ENCODE results near the gene ASIC5. TPM values are rescaled to one million over a fixed set of nuclear protein-coding genes. Genes with fewer than 3 reads are reported as not detected.

ASIC5 gene
- total RNA-seq, 6 experiments from 2014 or later: not detected

DNA sequence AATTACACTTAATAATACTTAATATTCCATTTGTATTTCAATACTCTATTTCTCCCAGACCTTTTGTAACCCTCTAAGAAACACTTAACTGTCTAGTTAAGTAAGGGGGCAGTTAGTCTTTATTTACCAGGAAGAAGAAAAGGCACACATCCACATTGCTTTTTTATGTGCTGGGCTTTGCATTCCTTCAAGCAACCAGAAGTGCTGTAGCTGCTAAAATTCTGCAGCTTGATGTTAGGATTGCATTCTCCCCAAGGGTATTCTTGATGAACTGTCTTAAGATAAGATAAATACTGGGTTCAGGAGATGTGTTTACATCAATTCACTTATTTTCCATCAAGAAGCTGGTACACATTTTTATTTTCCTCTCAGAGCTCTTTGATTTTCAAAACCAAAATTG lies 24.0 kb downstream of the ASIC5 start:
- Histone ChIP-seq H3K27ac (no peak overlapping the region), H3K27me3 (no peaks in the 10 kb centered on the region), H3K4me1 (no peaks in the 10 kb centered on the region), H3K4me3 (no peak overlapping the region), H3K9me3 (no peaks in the 10 kb centered on the region), H3K36me3 (no peaks in the 10 kb centered on the region)
- TF ChIP-seq, protein P1, sequence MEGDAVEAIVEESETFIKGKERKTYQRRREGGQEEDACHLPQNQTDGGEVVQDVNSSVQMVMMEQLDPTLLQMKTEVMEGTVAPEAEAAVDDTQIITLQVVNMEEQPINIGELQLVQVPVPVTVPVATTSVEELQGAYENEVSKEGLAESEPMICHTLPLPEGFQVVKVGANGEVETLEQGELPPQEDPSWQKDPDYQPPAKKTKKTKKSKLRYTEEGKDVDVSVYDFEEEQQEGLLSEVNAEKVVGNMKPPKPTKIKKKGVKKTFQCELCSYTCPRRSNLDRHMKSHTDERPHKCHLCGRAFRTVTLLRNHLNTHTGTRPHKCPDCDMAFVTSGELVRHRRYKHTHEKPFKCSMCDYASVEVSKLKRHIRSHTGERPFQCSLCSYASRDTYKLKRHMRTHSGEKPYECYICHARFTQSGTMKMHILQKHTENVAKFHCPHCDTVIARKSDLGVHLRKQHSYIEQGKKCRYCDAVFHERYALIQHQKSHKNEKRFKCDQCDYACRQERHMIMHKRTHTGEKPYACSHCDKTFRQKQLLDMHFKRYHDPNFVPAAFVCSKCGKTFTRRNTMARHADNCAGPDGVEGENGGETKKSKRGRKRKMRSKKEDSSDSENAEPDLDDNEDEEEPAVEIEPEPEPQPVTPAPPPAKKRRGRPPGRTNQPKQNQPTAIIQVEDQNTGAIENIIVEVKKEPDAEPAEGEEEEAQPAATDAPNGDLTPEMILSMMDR (IDR thresholded peaks at IDR 0.05): no peak
- TF ChIP-seq POLR2A (IDR thresholded peaks at IDR 0.05): no peak
- DNase-seq (no peak), ATAC-seq (no peak)
- intact Hi-C loops (cut with DNase I): no loop called here

DNA sequence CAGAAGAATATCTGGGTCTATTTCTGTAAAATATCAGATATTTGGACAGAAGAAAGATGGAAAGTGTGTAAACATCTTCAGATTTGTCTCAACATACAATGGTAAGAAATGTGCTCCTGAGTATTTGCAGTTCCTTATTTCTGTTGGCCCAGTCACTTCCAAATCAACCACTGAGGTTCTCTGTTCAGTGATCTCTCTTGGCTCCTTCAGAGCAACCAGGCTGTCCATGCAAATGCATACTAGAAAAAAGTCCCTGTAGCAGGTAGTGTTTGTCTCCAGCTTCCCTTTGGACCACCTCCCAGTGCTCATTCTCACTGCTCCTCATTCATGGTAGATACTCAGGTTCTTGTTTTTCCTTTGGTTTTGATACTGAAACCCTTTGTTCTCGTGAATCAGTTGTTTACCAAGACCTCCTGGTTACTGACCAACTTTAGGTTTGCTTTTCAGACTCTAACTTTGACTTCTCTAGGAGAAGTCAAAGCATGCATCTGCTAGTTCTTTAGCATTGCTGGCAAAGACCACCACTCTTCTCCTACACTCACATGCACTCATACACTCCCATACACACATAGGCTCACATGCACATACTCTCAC lies 28.8 kb downstream of the ASIC5 start:
- intact Hi-C loops (cut with DNase I): no loop called here
- peaks cover 0 to 17% (median 2%) of the 10 kb centered on the region in 4 donors for H3K4me1 ChIP-seq
- TF ChIP-seq POLR2A (IDR thresholded peaks at IDR 0.05): no peak
- TF ChIP-seq, protein P1 (IDR thresholded peaks at IDR 0.05): no peak
- no peaks in the 10 kb centered on the region for H3K36me3 ChIP-seq
- 25% methylated on average over 1 of the region's 1 CpG for WGBS (ENCODE audit: insufficient coverage, low coverage, low lambda C conversion rate, missing lambda C conversion rate)
- no peaks in the 10 kb centered on the region for H3K27me3 ChIP-seq
- no peak overlapping the region for H3K4me3 ChIP-seq
- H3K9me3 ChIP-seq: no peaks in the 10 kb centered on the region
- no peak overlapping the region for H3K27ac ChIP-seq
- ATAC-seq (no peak), DNase-seq (no peak)

DNA sequence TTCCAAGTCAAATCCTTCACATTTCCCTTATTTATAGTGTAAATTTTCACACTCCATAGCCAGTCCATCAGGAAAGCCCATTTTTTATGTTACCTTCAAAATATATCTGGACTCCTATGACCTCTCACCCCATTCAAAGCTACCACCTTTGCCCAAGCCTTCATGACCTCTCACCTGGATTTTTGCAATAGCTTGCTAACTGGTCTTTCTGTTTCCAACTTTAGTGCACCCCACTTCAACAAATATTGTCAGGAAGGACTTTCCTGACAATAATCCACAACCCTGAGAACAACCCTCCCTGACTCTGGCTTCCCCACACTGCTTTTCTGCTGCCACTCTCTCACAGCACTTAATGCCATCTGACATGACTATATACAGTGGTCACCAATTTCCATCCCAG lies 33.4 kb downstream of the ASIC5 start:
- Histone ChIP-seq H3K9me3 (no peaks in the 10 kb centered on the region), H3K27me3 (no peaks in the 10 kb centered on the region), H3K4me1 (peaks cover 0 to 19% (median 2%) of the 10 kb centered on the region in 4 donors), H3K4me3 (no peak overlapping the region), H3K27ac (peak overlapping the region in 2 of 3 donors; percentile 59 to 65), H3K36me3 (no peaks in the 10 kb centered on the region)
- TF ChIP-seq, protein P1 (IDR thresholded peaks at IDR 0.05): no peak
- no peak for TF ChIP-seq POLR2A (IDR thresholded peaks at IDR 0.05)
- ATAC-seq: peak; percentile 93 to 97 (median 94)
- intact Hi-C loops (cut with DNase I): no loop called here
- DNase-seq: peak in 1 of 3 donors; percentile 49

DNA sequence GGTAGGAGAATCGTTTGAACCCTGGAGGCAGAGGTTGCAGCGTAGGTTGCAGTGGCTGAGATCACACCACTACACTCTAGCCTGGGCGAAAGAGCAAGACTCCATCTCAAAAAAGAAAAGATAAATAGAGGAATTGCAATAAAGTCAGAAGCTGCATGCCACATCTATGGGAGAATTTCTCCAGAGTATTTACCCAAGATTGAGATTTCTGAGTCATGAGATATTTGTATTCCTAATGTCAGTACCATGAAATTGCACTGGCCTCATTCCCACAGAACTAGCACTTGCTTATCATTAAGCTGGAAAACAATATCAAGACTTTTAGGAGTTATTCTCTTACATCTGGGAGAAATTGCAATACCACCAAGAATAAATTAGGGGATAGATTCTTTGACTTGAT lies 37.4 kb downstream of the ASIC5 start:
- H3K27ac ChIP-seq: no peak overlapping the region
- no peaks in the 10 kb centered on the region for H3K9me3 ChIP-seq
- intact Hi-C loops (cut with DNase I): no loop called here
- peaks cover 0 to 15% (median 0%) of the 10 kb centered on the region in 4 donors for H3K4me1 ChIP-seq
- TF ChIP-seq, protein P1 (IDR thresholded peaks at IDR 0.05): no peak
- TF ChIP-seq POLR2A (IDR thresholded peaks at IDR 0.05): no peak
- ATAC-seq (no peak), DNase-seq (no peak)
- H3K27me3 ChIP-seq: no peaks in the 10 kb centered on the region
- WGBS (ENCODE audit: insufficient coverage, low coverage, low lambda C conversion rate, missing lambda C conversion rate): 90% methylated on average over 3 of the region's 3 CpGs
- H3K36me3 ChIP-seq: no peaks in the 10 kb centered on the region
- H3K4me3 ChIP-seq: no peak overlapping the region

DNA sequence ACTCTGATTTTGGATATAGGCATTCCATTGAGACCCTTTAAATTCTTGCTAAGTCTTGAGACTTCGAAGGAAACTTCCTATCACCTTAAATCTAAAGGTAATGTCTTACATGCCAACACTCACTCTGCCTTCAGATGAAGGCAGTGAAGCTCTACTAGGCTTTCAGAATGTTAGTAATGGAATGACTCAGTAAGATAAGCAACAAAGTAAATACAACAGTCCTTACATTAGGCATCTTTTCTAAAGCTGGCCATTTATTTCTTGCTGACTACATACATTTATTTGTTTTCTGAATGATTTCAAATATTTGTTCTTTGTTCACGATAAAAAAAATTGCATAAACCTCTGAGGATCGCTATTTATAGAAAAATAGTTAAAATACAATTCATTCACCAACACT lies 43.5 kb downstream of the ASIC5 start:
- Histone ChIP-seq H3K9me3 (no peaks in the 10 kb centered on the region), H3K36me3 (no peaks in the 10 kb centered on the region), H3K4me3 (no peak overlapping the region), H3K27ac (no peak overlapping the region), H3K27me3 (no peaks in the 10 kb centered on the region), H3K4me1 (peaks cover 0 to 19% (median 0%) of the 10 kb centered on the region in 4 donors)
- ATAC-seq (peak in 1 of 4 donors; percentile 41), DNase-seq (no peak)
- TF ChIP-seq POLR2A (IDR thresholded peaks at IDR 0.05): no peak
- TF ChIP-seq, protein P1 (IDR thresholded peaks at IDR 0.05): no peak
- intact Hi-C loops (cut with DNase I): no loop called here
- WGBS (ENCODE audit: insufficient coverage, low coverage, low lambda C conversion rate, missing lambda C conversion rate): 51% methylated on average over 3 of the region's 3 CpGs
